ENCODE data around the gene CCDC183. TPM values are rescaled to one million over a fixed set of nuclear protein-coding genes. Genes with fewer than 3 reads are reported as not detected.
"Not testable (repeated sequence)": the region's sequence is repeated elsewhere in the genome, so short reads cannot be mapped to it uniquely, and the experiment has no call there.

The CCDC183 gene
- total RNA-seq, 1 donor from 2014 or later: 0.84 TPM

DNA sequence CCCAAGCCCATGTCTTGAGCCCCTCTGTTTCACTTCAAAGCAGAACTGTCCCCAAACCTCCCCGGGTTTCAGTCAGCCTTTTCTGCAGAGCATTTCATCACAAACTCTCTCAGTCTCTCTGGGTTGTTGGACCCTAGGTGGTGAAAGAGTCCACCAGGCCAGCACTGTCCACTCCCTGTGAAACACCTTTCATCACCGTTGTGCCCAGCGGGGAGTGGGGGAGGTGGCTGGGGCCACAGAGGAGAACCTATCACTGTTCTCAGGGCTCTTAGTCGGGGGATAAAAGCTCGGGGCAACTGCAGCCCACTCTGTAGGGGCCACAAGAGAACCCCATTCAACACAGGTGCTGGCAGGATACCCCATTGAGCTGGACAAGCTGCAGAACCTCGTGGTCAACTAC lies 6.2 kb downstream of the CCDC183 start:
- TF ChIP-seq, protein P1, sequence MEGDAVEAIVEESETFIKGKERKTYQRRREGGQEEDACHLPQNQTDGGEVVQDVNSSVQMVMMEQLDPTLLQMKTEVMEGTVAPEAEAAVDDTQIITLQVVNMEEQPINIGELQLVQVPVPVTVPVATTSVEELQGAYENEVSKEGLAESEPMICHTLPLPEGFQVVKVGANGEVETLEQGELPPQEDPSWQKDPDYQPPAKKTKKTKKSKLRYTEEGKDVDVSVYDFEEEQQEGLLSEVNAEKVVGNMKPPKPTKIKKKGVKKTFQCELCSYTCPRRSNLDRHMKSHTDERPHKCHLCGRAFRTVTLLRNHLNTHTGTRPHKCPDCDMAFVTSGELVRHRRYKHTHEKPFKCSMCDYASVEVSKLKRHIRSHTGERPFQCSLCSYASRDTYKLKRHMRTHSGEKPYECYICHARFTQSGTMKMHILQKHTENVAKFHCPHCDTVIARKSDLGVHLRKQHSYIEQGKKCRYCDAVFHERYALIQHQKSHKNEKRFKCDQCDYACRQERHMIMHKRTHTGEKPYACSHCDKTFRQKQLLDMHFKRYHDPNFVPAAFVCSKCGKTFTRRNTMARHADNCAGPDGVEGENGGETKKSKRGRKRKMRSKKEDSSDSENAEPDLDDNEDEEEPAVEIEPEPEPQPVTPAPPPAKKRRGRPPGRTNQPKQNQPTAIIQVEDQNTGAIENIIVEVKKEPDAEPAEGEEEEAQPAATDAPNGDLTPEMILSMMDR (IDR thresholded peaks at IDR 0.05; ENCODE audit: insufficient read depth, low read length, poor library complexity, severe bottlenecking): no peak
- Histone ChIP-seq H3K4me3 (ENCODE audit: low read depth, low read length) (no peak overlapping the region), H3K36me3 (ENCODE audit: control insufficient read depth, insufficient read depth, low read length) (no peaks in the 10 kb centered on the region), H3K27me3 (ENCODE audit: control insufficient read depth, insufficient read depth, low read length) (peaks cover 20% of the 10 kb centered on the region)
- no peak for DNase-seq (ENCODE audit: low read depth)

DNA sequence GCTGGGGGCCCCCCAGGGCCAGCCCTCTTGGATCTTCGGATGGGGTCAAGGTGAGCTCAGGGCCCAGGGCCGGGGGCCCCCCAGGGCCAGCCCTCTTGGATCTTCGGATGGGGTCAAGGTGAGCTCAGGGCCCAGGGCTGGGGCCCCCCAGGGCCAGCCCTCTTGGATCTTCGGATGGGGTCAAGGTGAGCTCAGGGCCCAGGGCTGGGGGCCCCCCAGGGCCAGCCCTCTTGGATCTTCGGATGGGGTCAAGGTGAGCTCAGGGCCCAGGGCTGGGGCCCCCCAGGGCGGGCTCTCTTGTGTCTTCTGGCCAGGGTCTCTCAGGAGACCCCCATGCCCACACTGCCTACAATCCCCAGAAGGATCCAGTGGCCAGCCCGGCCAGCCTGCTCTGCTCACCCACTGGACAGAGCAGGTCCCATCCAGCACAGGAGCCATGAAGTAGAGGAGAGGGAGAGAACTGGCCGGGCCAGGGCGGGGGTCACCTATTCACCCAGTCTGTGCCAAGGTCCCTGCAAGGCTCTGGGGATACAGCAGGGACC lies 6.9 kb downstream of the CCDC183 start:
- not testable (repeated sequence) for DNase-seq (ENCODE audit: low read depth)

DNA sequence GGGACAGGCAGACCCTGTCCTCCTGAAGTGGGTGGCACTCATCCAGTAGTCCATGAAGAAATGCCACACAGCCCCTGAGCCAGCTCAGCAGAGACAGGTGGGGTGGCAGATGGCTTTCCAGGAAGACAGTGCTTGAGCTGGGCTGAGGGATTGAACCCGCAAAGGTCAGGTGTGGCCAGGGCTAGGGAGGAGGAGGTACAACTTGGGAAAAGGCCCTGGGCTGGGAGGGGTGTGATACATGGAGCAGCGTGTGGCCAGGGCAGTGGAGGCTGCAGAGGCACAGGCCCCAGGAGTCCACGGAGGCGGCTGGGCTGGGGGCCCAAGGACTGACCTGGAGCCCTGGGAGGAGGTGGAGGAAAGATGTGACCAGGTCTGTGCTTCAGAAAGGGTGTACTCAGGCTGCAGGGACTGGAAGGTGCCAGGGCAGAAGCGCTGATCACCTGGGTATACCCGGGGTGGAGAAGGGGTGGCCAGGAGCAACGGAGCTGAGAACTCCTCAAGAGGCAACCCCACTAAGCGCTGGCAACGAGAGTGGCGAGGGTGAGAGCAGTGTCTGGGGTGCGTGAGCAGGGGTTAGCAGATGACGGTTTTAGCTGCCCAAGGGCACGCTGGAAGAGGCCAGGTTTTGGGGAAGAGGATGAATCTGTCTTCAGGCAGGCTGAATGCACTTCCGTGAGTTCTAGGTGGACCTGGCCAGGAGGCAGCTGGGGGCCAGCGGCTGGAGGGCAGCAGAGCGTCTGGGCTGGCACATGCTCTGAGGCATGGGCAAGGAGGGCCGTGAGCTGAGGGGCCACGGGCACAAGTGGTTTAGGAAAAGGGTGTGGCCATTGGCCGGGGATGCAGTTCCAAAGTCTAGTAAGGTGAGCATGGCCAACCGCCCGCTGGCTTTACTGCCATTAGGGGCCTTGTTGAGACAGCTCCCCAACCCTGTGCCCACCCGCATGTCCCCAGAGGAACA lies 7.7 kb downstream of the CCDC183 start:
- TF ChIP-seq, protein P1 (IDR thresholded peaks at IDR 0.05; ENCODE audit: insufficient read depth, low read length, poor library complexity, severe bottlenecking): no peak
- Histone ChIP-seq H3K27me3 (ENCODE audit: control insufficient read depth, insufficient read depth, low read length) (peaks cover 16% of the 10 kb centered on the region), H3K36me3 (ENCODE audit: control insufficient read depth, insufficient read depth, low read length) (no peaks in the 10 kb centered on the region), H3K4me3 (ENCODE audit: low read depth, low read length) (no peak overlapping the region)
- DNase-seq (ENCODE audit: low read depth): no peak

More for the DNA sequence above, 6.9 kb downstream of the CCDC183 start:
- H3K4me3 ChIP-seq (ENCODE audit: low read depth, low read length); H3K36me3 ChIP-seq (ENCODE audit: control insufficient read depth, insufficient read depth, low read length): not testable (repeated sequence)
- peaks cover 20% of the 10 kb centered on the region for H3K27me3 ChIP-seq (ENCODE audit: control insufficient read depth, insufficient read depth, low read length)

DNA sequence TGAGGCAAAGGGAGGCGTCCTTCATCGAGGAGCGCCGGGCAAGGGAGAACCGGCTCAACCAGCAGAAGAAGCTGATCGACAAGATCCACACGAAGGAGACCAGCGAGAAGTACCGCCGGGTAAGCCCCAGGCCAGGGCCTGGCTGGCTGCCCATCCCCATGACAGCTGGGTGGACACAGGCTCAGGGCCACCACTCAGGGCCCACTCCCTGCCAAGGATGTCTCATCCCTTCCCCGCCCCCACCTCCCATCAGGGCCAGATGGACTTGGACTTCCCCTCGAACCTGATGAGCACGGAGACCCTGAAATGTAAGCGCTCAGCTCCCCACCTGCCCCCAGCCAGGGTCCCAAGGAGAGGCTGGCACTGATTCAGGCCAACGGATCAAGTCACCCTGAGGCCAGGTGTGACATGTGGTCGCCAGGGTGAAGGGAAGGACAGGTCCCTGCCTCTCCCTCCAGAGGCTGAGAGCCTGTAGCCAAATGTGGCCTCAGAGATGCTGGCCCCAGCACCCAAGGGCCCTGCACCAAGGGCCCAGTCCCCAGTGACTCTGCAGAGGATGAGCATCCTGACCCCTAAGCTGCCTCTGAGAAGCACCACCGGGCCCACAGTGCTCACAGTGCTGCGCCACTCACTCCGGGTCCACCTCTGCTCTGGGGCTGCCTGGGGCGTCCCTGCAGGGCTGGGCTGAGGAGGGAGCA lies 8.5 kb downstream of the CCDC183 start:
- no peak for DNase-seq (ENCODE audit: low read depth)
- TF ChIP-seq, protein P1 (IDR thresholded peaks at IDR 0.05; ENCODE audit: insufficient read depth, low read length, poor library complexity, severe bottlenecking): no peak
- H3K27me3 ChIP-seq (ENCODE audit: control insufficient read depth, insufficient read depth, low read length): peaks cover 7% of the 10 kb centered on the region
- H3K4me3 ChIP-seq (ENCODE audit: low read depth, low read length): no peak overlapping the region
- no peaks in the 10 kb centered on the region for H3K36me3 ChIP-seq (ENCODE audit: control insufficient read depth, insufficient read depth, low read length)

DNA sequence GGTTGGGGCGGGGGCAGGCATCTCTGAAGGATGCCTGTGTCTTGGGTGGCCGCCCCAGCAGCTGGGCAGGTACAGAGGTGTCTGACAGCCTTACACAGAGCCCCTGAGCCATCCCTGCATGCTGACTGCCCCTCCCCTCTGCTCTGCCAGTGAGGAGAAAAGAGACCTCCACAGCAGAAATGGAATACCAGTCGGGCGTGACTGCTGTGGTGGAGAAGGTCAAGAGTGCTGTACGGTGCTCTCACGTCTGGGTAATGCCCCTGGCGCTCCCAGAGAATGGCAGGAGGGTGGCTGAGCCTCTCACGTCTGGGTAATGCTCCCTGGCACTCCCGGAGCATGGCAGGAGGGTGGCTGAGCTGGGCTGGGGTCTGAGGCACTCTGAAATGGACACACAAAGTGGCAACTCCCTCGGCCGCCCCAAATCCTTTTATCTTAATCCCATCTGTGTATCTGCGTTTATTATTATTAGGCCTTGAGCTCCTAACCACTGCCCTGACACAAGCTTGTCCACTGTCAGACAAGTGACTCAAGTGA lies 9.1 kb downstream of the CCDC183 start:
- DNase-seq (ENCODE audit: low read depth): no peak
- H3K27me3 ChIP-seq (ENCODE audit: control insufficient read depth, insufficient read depth, low read length): peaks cover 5% of the 10 kb centered on the region
- TF ChIP-seq, protein P1 (IDR thresholded peaks at IDR 0.05; ENCODE audit: insufficient read depth, low read length, poor library complexity, severe bottlenecking): no peak
- no peaks in the 10 kb centered on the region for H3K36me3 ChIP-seq (ENCODE audit: control insufficient read depth, insufficient read depth, low read length)
- H3K4me3 ChIP-seq (ENCODE audit: low read depth, low read length): no peak overlapping the region

DNA sequence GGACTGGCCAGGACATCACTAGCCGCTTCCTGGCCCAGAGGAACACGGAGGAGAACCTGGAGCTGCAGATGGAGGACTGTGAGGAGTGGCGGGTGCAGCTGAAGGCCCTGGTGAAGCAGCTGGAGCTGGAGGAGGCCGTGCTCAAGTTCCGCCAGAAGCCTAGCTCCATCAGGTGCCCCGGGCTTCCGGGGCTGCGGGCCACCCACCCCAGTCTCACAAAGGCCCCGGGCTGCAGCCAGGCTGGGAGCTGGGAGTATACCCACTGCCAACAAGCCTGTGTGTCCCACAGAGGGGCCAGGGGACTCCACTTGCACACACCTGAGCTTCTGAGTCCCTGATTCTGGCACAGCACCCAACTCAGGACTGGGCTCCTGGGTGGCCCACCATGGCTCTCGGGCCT lies 9.9 kb downstream of the CCDC183 start:
- Histone ChIP-seq H3K27me3 (ENCODE audit: control insufficient read depth, insufficient read depth, low read length) (peaks cover 5% of the 10 kb centered on the region), H3K36me3 (ENCODE audit: control insufficient read depth, insufficient read depth, low read length) (no peaks in the 10 kb centered on the region), H3K4me3 (ENCODE audit: low read depth, low read length) (no peak overlapping the region)
- DNase-seq (ENCODE audit: low read depth): no peak
- TF ChIP-seq, protein P1 (IDR thresholded peaks at IDR 0.05; ENCODE audit: insufficient read depth, low read length, poor library complexity, severe bottlenecking): no peak
